H9 (cell line): ENCODE results near the gene GAS2. TPM values are rescaled to one million over a fixed set of nuclear protein-coding genes. Genes with fewer than 3 reads are reported as not detected.

ENCODE experiments used
- DNase-seq: peaks from one replicate; pipeline ENCODE4 v3.0.0-alpha.2; 2017
- H2AFZ ChIP-seq: one replicate; pipeline ENCODE4 v1.6.1; 2013; ENCODE audit warnings: mild to moderate bottlenecking, low read length, control low read depth, moderate library complexity
- H2AK5ac ChIP-seq: 2 replicates; pipeline ENCODE4 v1.6.1; 2013; ENCODE audit warnings: low read length, control low read depth, mixed read lengths; ENCODE audit not compliant: insufficient read length
- H2BK120ac ChIP-seq: one replicate; pipeline ENCODE4 v1.6.1; 2013; ENCODE audit warnings: low read depth, mild to moderate bottlenecking, low read length, control low read depth, inconsistent platforms; ENCODE audit not compliant: poor library complexity, severe bottlenecking
- H2BK12ac ChIP-seq: 2 replicates; pipeline ENCODE4 v1.6.1; 2013; ENCODE audit warnings: low read length, control low read depth, mixed read lengths, low read depth; ENCODE audit not compliant: insufficient read length
- H2BK15ac ChIP-seq: 2 replicates; pipeline ENCODE4 v1.6.1; 2013; ENCODE audit warnings: low read depth, low read length, control low read depth
- H2BK20ac ChIP-seq: one replicate; pipeline ENCODE4 v1.6.1; 2013; ENCODE audit warnings: low read depth, mild to moderate bottlenecking, low read length, control low read depth, inconsistent platforms; ENCODE audit not compliant: poor library complexity, severe bottlenecking
- H2BK5ac ChIP-seq: 2 replicates; pipeline ENCODE4 v1.6.1; 2013; ENCODE audit warnings: low read length, control low read depth, mixed read lengths; ENCODE audit not compliant: insufficient read length
- H3K14ac ChIP-seq: 2 replicates; pipeline ENCODE4 v1.6.1; 2013; ENCODE audit warnings: low read length, control low read depth; ENCODE audit not compliant: insufficient read depth
- H3K18ac ChIP-seq: 2 replicates; pipeline ENCODE4 v1.6.1; 2013; ENCODE audit warnings: low read depth, mild to moderate bottlenecking, mixed read lengths, low read length, control low read depth; ENCODE audit not compliant: insufficient read length
- H3K23ac ChIP-seq: 2 replicates; pipeline ENCODE4 v1.6.1; 2013; ENCODE audit warnings: low read length, control low read depth, mixed read lengths, low read depth; ENCODE audit not compliant: insufficient read length
- H3K23me2 ChIP-seq: 2 replicates; pipeline ENCODE4 v1.6.1; 2013; ENCODE audit warnings: low read depth, mild to moderate bottlenecking, mixed read lengths, low read length, control low read depth; ENCODE audit not compliant: insufficient read length, poor library complexity, severe bottlenecking
- H3K27ac ChIP-seq: 2 replicates; pipeline ENCODE4 v1.5.1; 2013; ENCODE audit warnings: low read length, control low read depth, mixed read lengths, low read depth; ENCODE audit not compliant: insufficient read length
- H3K27me3 ChIP-seq: 2 replicates; pipeline ENCODE4 v1.6.1; 2013; ENCODE audit warnings: low read length, control low read depth, inconsistent platforms; ENCODE audit not compliant: insufficient read depth
- H3K4ac ChIP-seq: 2 replicates; pipeline ENCODE4 v1.6.1; 2013; ENCODE audit warnings: low read depth, mild to moderate bottlenecking, control low read depth, inconsistent platforms, low read length, moderate library complexity
- H3K4me1 ChIP-seq: 2 replicates; pipeline ENCODE4 v1.6.1; 2013; ENCODE audit warnings: low read length, control low read depth, inconsistent platforms; ENCODE audit not compliant: insufficient read depth
- H3K4me2 ChIP-seq: 2 replicates; pipeline ENCODE4 v1.6.1; 2013; ENCODE audit warnings: low read length, control low read depth, mixed read lengths; ENCODE audit not compliant: insufficient read length, insufficient read depth
- H3K56ac ChIP-seq: 2 replicates; pipeline ENCODE4 v1.6.1; 2013; ENCODE audit warnings: low read depth, mild to moderate bottlenecking, mixed read lengths, low read length, control low read depth; ENCODE audit not compliant: insufficient read length
- H3K79me1 ChIP-seq: 2 replicates; pipeline ENCODE4 v1.6.1; 2013; ENCODE audit warnings: low read depth, mild to moderate bottlenecking, moderate library complexity, low read length, control low read depth, inconsistent platforms; ENCODE audit not compliant: insufficient read depth, poor library complexity, severe bottlenecking
- H3K79me2 ChIP-seq: 2 replicates; pipeline ENCODE4 v1.6.1; 2013; ENCODE audit warnings: low read length, control low read depth, inconsistent platforms; ENCODE audit not compliant: insufficient read depth
- H3K9ac ChIP-seq: 2 replicates; pipeline ENCODE4 v1.6.1; 2013; ENCODE audit warnings: low read length, control low read depth, mixed read lengths; ENCODE audit not compliant: insufficient read length; ENCODE audit errors: extremely low read depth
- H3K9me3 ChIP-seq: one replicate; pipeline ENCODE4 v1.6.1; 2013; ENCODE audit warnings: low read depth, low read length, inconsistent platforms; ENCODE audit not compliant: control insufficient read depth
- H3T11ph ChIP-seq: one replicate; pipeline ENCODE4 v1.6.1; 2013; ENCODE audit warnings: mild to moderate bottlenecking, low read length, control low read depth, inconsistent platforms
- H4K20me1 ChIP-seq: one replicate; pipeline ENCODE4 v1.6.1; 2013; ENCODE audit not compliant: control insufficient read depth, insufficient read length, insufficient read depth
- H4K5ac ChIP-seq: 2 replicates; pipeline ENCODE4 v1.6.1; 2013; ENCODE audit warnings: low read depth, mild to moderate bottlenecking, mixed read lengths, low read length, control low read depth; ENCODE audit not compliant: insufficient read length
- H4K8ac ChIP-seq: replicated peaks from 2 replicates; pipeline ENCODE4 v1.6.1; 2013; ENCODE audit warnings: low read length, control low read depth, mixed read lengths, low read depth; ENCODE audit not compliant: insufficient read length
- H4K91ac ChIP-seq: 2 replicates; pipeline ENCODE4 v1.6.1; 2013; ENCODE audit warnings: low read depth, mild to moderate bottlenecking, moderate library complexity, mixed read lengths, low read length, control low read depth; ENCODE audit not compliant: insufficient read length
- H3K27ac Mint-ChIP-seq, 3 experiments: 2 replicates in 2 of 3; 3 replicates in 1 of 3; pipeline ENCODE4 v1.8.0; 2020 to 2021; ENCODE audit warnings: mixed read lengths in 3 of 3, mild to moderate bottlenecking in 1 of 3, moderate library complexity in 1 of 3
- H3K27me3 Mint-ChIP-seq: 2 replicates; pipeline ENCODE4 v1.8.0; 2021; ENCODE audit warnings: low read depth, mild to moderate bottlenecking, moderate library complexity, mixed read lengths
- H3K36me3 Mint-ChIP-seq, 3 experiments: 2 replicates in 2 of 3; 3 replicates in 1 of 3; pipeline ENCODE4 v1.8.0; 2020 to 2021; ENCODE audit warnings: low read depth in 3 of 3, mixed read lengths in 3 of 3; ENCODE audit not compliant: insufficient read depth in 1 of 3
- H3K4me1 Mint-ChIP-seq, 2 experiments: 2 replicates each; pipeline ENCODE4 v1.8.0; 2020; ENCODE audit warnings: mixed read lengths in 2 of 2
- H3K4me3 Mint-ChIP-seq, 2 experiments: 2 replicates in 1 of 2; 3 replicates in 1 of 2; pipeline ENCODE4 v1.8.0; 2020 to 2021; ENCODE audit warnings: mild to moderate bottlenecking in 2 of 2, mixed read lengths in 2 of 2, moderate library complexity in 1 of 2
- H3K9me3 Mint-ChIP-seq, 2 experiments: 2 replicates in 1 of 2; 3 replicates in 1 of 2; pipeline ENCODE4 v1.8.0; 2020; ENCODE audit warnings: mild to moderate bottlenecking in 2 of 2, mixed read lengths in 2 of 2, moderate library complexity in 1 of 2
- CTCF ChIP-seq: fragments of 200-600 bp; sonication (generic); conservative IDR thresholded peaks from 3 replicates; pipeline ENCODE4 v1.8.0; 2021; ENCODE audit warnings: antibody characterized with exemption, mild to moderate bottlenecking
- WGBS: extraction: QIAGEN DNeasy Blood & Tissue Kit; methylation state at CpG from one replicate; pipeline ENCODE4 v1.1.7; 2013; ENCODE audit warnings: missing lambda C conversion rate, low lambda C conversion rate, mixed read lengths; ENCODE audit not compliant: insufficient read length; ENCODE audit errors: extremely low coverage; 5-methylcytosine and 5-hydroxymethylcytosine counted together
- total RNA-seq: library from RNA; stranded (reverse); gene quantifications from 2 replicates; pipeline ENCODE4 v1.2.1, GENCODE V29; 2021

The GAS2 gene
- total RNA-seq, 1 experiment from 2014 or later, result 1.7 TPM

GRCh38 chr11:22625448-22626287 is 40.7 kb upstream of the GAS2 start, which contains the start of gene FANCF:
FANCF (minus strand) TSS chr11:22625823; CDS start chr11:22625810, 13 bp downstream.
- H4K91ac ChIP-seq, result no peak within 1 kb of the TSS
- peak within 1 kb of the TSS; percentile 81 for H3K27ac ChIP-seq

More at GRCh38 chr11:22625448-22626287, 40.7 kb upstream of the GAS2 start, which contains the start of gene FANCF:
- peak within 1 kb of the TSS; percentile 49 for H4K5ac ChIP-seq
- H3K9ac ChIP-seq, result peak within 1 kb of the TSS; percentile 81
- H2BK120ac ChIP-seq, result no peak within 1 kb of the TSS
- no peak within 1 kb of the TSS for H2BK5ac ChIP-seq
- peak within 1 kb of the TSS; percentile 44 for H2AFZ ChIP-seq
- Mint-ChIP-seq H3K36me3 (peaks cover 0 to 3% (median 0%) of the 10 kb centered on the region in 3 experiments; a peak in 1 of 7 replicates), H3K27me3 (no peaks in the 10 kb centered on the region), H3K9me3 (no peaks in the 10 kb centered on the region; a peak in 1 of 5 replicates), H3K4me1 (peaks cover 14 to 16% of the 10 kb centered on the region in 2 experiments), H3K27ac (peak within 1 kb of the TSS; percentile 99 to 100 (median 99)), H3K4me3 (peak within 1 kb of the TSS; percentile 93 to 94)
- no peak within 1 kb of the TSS for H2BK12ac ChIP-seq
- DNase-seq, result peak; percentile 97
- no peaks in the 10 kb centered on the region for H3K79me1 ChIP-seq
- TF ChIP-seq CTCF, result no peak
- H2BK15ac ChIP-seq, result no peak within 1 kb of the TSS
- H4K8ac ChIP-seq, result peak within 1 kb of the TSS; percentile 17
- H3K18ac ChIP-seq, result peak within 1 kb of the TSS; percentile 98
- peak within 1 kb of the TSS; percentile 13; the same call in 1 of the 2 replicates for H3K4ac ChIP-seq
- H2BK20ac ChIP-seq, result no peak within 1 kb of the TSS
- no peaks in the 10 kb centered on the region for H3K79me2 ChIP-seq
- H2AK5ac ChIP-seq, result no peak within 1 kb of the TSS
- no CpG with 5 or more reads among the region's 55 CpGs for WGBS
- peak within 1 kb of the TSS; percentile 71 for H3K4me2 ChIP-seq
- no peaks in the 10 kb centered on the region for H3K27me3 ChIP-seq
- H3K23ac ChIP-seq, result no peak within 1 kb of the TSS
- H3K9me3 ChIP-seq, result no peaks in the 10 kb centered on the region
- no peak within 1 kb of the TSS for H3K56ac ChIP-seq
- H3T11ph ChIP-seq, result no peak within 1 kb of the TSS
- H3K14ac ChIP-seq, result peak within 1 kb of the TSS; percentile 99
- no peaks in the 10 kb centered on the region for H3K4me1 ChIP-seq
- peaks cover 9% of the 10 kb centered on the region for H3K23me2 ChIP-seq
- no peaks in the 10 kb centered on the region for H4K20me1 ChIP-seq
